ENCODE results near the gene ZNF280A.

GRCh38 chr22:22516992-22517391, 3.1 kb downstream of the ZNF280A start:
- TF ChIP-seq, protein P1, sequence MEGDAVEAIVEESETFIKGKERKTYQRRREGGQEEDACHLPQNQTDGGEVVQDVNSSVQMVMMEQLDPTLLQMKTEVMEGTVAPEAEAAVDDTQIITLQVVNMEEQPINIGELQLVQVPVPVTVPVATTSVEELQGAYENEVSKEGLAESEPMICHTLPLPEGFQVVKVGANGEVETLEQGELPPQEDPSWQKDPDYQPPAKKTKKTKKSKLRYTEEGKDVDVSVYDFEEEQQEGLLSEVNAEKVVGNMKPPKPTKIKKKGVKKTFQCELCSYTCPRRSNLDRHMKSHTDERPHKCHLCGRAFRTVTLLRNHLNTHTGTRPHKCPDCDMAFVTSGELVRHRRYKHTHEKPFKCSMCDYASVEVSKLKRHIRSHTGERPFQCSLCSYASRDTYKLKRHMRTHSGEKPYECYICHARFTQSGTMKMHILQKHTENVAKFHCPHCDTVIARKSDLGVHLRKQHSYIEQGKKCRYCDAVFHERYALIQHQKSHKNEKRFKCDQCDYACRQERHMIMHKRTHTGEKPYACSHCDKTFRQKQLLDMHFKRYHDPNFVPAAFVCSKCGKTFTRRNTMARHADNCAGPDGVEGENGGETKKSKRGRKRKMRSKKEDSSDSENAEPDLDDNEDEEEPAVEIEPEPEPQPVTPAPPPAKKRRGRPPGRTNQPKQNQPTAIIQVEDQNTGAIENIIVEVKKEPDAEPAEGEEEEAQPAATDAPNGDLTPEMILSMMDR (IDR thresholded peaks at IDR 0.05): no peak
- no peak for TF ChIP-seq EP300 (IDR thresholded peaks at IDR 0.05)
- TF ChIP-seq POLR2A (IDR thresholded peaks at IDR 0.05): no peak

All from ovary (tissue), 3 donors.